GM12878 (cell line): ENCODE results near the gene HINFP. TPM values are rescaled to one million over a fixed set of nuclear protein-coding genes. Genes with fewer than 3 reads are reported as not detected.

Experiments
- ATAC-seq: fragments of 200-7000 bp; cut with Tn5 transposase; 3 replicates; pipeline ENCODE4 v1.9.1; 2020; ENCODE audit warnings: mild to moderate bottlenecking, moderate library complexity
- BruUV-seq: library from RNA; stranded (reverse); fragments of 400-500 nt; replicated peaks from 2 replicates; lab custom pipeline; 2021; lab: Mats Ljungman, UMichigan
- CTCF ChIA-PET: fragments of 300-600 bp; sonication (Branson Sonifier 250); formaldehyde crosslinking; extraction: SDS; loops from one replicate; lab custom pipeline; 2021; ENCODE audit warnings: inconsistent platforms; lab: Yijun Ruan, JAX
- POLR2A ChIA-PET: fragments of 350-600 bp; formaldehyde crosslinking; extraction: SDS; loops from one replicate; lab custom pipeline; 2021; ENCODE audit warnings: inconsistent platforms; lab: Charles Lee
- RAD21 ChIA-PET: fragments of 300-600 bp; sonication (Branson Sonifier 250); formaldehyde crosslinking; loops from one replicate; lab custom pipeline; 2023; ENCODE audit warnings: antibody characterized with exemption; ENCODE audit not compliant: unreplicated experiment; lab: Charles Lee
- SMC1A ChIA-PET: fragments of 300-600 bp; sonication (Branson Sonifier 250); formaldehyde crosslinking; loops from one replicate; lab custom pipeline; 2023; ENCODE audit not compliant: unreplicated experiment, uncharacterized antibody; lab: Charles Lee
- DNase-seq: peaks from one replicate; pipeline ENCODE4 v3.0.0-alpha.2; 2011; ENCODE audit warnings: low read depth, low spot score
- FAIRE-seq: peaks from 3 replicates; lab custom pipeline; 2011; peaks lifted over from hg19 to GRCh38; lab: Jason Lieb, UNC
- H2AFZ ChIP-seq: 2 replicates; pipeline ENCODE4 v1.6.0; 2011; ENCODE audit warnings: low read depth, low read length, control low read depth; ENCODE audit not compliant: control insufficient read depth
- H3K27ac ChIP-seq: 2 replicates; pipeline ENCODE4 v1.5.1; 2011; ENCODE audit warnings: control low read depth; ENCODE audit not compliant: control insufficient read depth, insufficient read depth
- H3K27me3 ChIP-seq, 2 experiments: replicated peaks in 1 of 2; 2 replicates each; pipeline versions ENCODE4 v1.6.0 to v1.6.1; 2011; ENCODE audit warnings: low read length in 1 of 2; ENCODE audit not compliant: control insufficient read depth in 2 of 2, insufficient read depth in 2 of 2
- H3K36me3 ChIP-seq, 2 experiments: 2 replicates each; pipeline ENCODE4 v1.5.1; 2011; ENCODE audit warnings: low read length in 1 of 2; ENCODE audit not compliant: control insufficient read depth in 2 of 2, insufficient read depth in 2 of 2
- H3K4me1 ChIP-seq: 2 replicates; pipeline ENCODE4 v1.6.1; 2011; ENCODE audit warnings: mild to moderate bottlenecking, low read length, moderate library complexity, mixed read lengths; ENCODE audit not compliant: control insufficient read depth, insufficient read depth
- H3K4me2 ChIP-seq: 2 replicates; pipeline ENCODE4 v1.6.0; 2011; ENCODE audit warnings: control low read depth; ENCODE audit not compliant: control insufficient read depth, insufficient read depth
- H3K4me3 ChIP-seq: fragments of 200-600 bp; sonication (generic); 2 replicates; pipeline ENCODE4 v1.5.1; 2016
- H3K79me2 ChIP-seq: 2 replicates; pipeline ENCODE4 v1.6.0; 2011; ENCODE audit warnings: low read length; ENCODE audit not compliant: control insufficient read depth, insufficient read depth
- H3K9ac ChIP-seq: 2 replicates; pipeline ENCODE4 v1.8.0; 2011; ENCODE audit warnings: low read length, control low read depth, mixed read lengths; ENCODE audit not compliant: control insufficient read depth, insufficient read depth
- H3K9me3 ChIP-seq: replicated peaks from 3 replicates; pipeline ENCODE4 v1.5.1; 2011; ENCODE audit warnings: mild to moderate bottlenecking, low read length; ENCODE audit not compliant: control insufficient read depth, insufficient read depth
- H4K20me1 ChIP-seq: 2 replicates; pipeline ENCODE4 v1.6.0; 2011; ENCODE audit not compliant: control insufficient read depth, insufficient read depth
- BCLAF1 ChIP-seq: fragments of 450-650 bp; IDR thresholded peaks from 2 replicates; pipeline ENCODE4 v1.6.1; 2017; ENCODE audit warnings: antibody characterized with exemption, mild to moderate bottlenecking, moderate library complexity
- BHLHE40 ChIP-seq, 2 experiments: fragments of 450-650 bp in 1 of 2; IDR thresholded peaks; 2 replicates each; pipeline ENCODE4 v1.6.1; 2011 to 2017; ENCODE audit warnings: low read depth in 2 of 2, borderline replicate concordance in 1 of 2, improper control_type of control experiment in 1 of 2, low read length in 1 of 2, mild to moderate bottlenecking in 1 of 2
- BRCA1 ChIP-seq: IDR thresholded peaks from 2 replicates; pipeline ENCODE4 v1.6.1; 2011; ENCODE audit warnings: low read depth, low read length, improper control_type of control experiment
- E2F4 ChIP-seq: IDR thresholded peaks from 2 replicates; pipeline ENCODE4 v1.6.1; 2012; ENCODE audit warnings: low read depth, low read length, improper control_type of control experiment
- HDAC6 ChIP-seq: fragments of 200-600 bp; sonication (generic); IDR thresholded peaks from one replicate; pipeline ENCODE4 v1.8.0; 2017; ENCODE audit warnings: antibody characterized with exemption; ENCODE audit not compliant: unreplicated experiment
- NFYA ChIP-seq: IDR thresholded peaks from 2 replicates; pipeline ENCODE4 v1.6.1; 2011; ENCODE audit warnings: low read depth, mild to moderate bottlenecking, low read length, improper control_type of control experiment, borderline replicate concordance
- RCOR1 ChIP-seq: conservative IDR thresholded peaks from 2 replicates; pipeline ENCODE4 v1.6.1; 2012; ENCODE audit warnings: low read depth, low read length, improper control_type of control experiment
- RELB ChIP-seq: fragments of 450-650 bp; IDR thresholded peaks from 2 replicates; pipeline ENCODE4 v1.6.1; 2017; ENCODE audit warnings: low read depth, mild to moderate bottlenecking, moderate library complexity
- REST ChIP-seq: IDR thresholded peaks from 2 replicates; pipeline ENCODE4 v1.6.1; 2012; ENCODE audit warnings: mild to moderate bottlenecking, low read depth, low read length
- SREBF1 ChIP-seq: IDR thresholded peaks from 2 replicates; pipeline ENCODE4 v1.6.1; 2012; ENCODE audit warnings: mild to moderate bottlenecking, low read length
- SUZ12 ChIP-seq: fragments of 200-600 bp; sonication (generic); IDR thresholded peaks from one replicate; pipeline ENCODE4 v1.6.1; 2018; ENCODE audit warnings: antibody characterized with exemption, mild to moderate bottlenecking; ENCODE audit not compliant: unreplicated experiment
- ZNF274 ChIP-seq: IDR thresholded peaks from one replicate; pipeline ENCODE4 v1.8.0; 2011; ENCODE audit not compliant: insufficient read length, insufficient read depth
- WGBS: methylation state at CpG from one replicate; pipeline ENCODE4 v1.1.6; 2016; ENCODE audit warnings: low lambda C conversion rate; ENCODE audit not compliant: insufficient replicate concordance, insufficient coverage; ENCODE audit errors: missing lambda C conversion rate; 5-methylcytosine and 5-hydroxymethylcytosine counted together
- in situ Hi-C: fragments of 300-500 bp; cut with MboI; formaldehyde crosslinking; loops from 9 replicates; pipeline ENCODE4 v1.14.3; 2018; ENCODE audit warnings: mixed read lengths
- intact Hi-C: fragments of 100-400 bp; cut with micrococcal nuclease; formaldehyde crosslinking; loops from one replicate; pipeline ENCODE4 v1.14.2; 2022; ENCODE audit not compliant: unreplicated experiment
- polyA plus RNA-seq, 11 experiments: library from polyadenylated mRNA; depleted of rRNA in 4 of 11; unstranded in 6 of 11; stranded (reverse) in 5 of 11; fragments of >200 nt; fragmentation: Nextera tagmentation in 4 of 11; fragmentation: Illumina TruSeq in 1 of 11; extraction: Ambion mirVana in 4 of 11; extraction: Trizol in 1 of 11; gene quantifications; 1 replicate in 1 of 11; 2 replicates in 10 of 11; pipeline versions ENCODE4 v1.2.1 to v1.2.3, GENCODE V29; 2011 to 2016; ENCODE audit warnings: inconsistent platforms in 2 of 11, missing spikeins in 2 of 11, low read depth in 1 of 11
- total RNA-seq, 4 experiments: library from RNA; depleted of rRNA in 3 of 4; stranded (reverse); fragments of >200 nt in 3 of 4; fragmentation: Illumina TruSeq in 1 of 4; extraction: Trizol in 1 of 4; gene quantifications; 2 replicates each; pipeline versions ENCODE4 v1.2.1 to v1.2.3, GENCODE V29; 2013 to 2021

HINFP gene
- total and polyA plus RNA-seq, 10 of the 15 experiments (the other 5 are each of a cell fraction or from before 2014, with no cell fraction given): 13.1 to 26.3 (median 18.6) TPM

GRCh38 chr11:119168471-119169281 is 47.3 kb downstream of the HINFP start, which contains the start of gene NLRX1:
Gene NLRX1, plus strand, starts transcription at chr11:119168725. Its CDS starts 2,679 bp downstream, at chr11:119171404.
- no TSS peak for BruUV-seq
- no peaks in the 10 kb centered on the region for H3K36me3 ChIP-seq
- H3K4me1 ChIP-seq: peaks cover 4% of the 10 kb centered on the region; the same call in 1 of the 2 replicates
- no peaks in the 10 kb centered on the region for H3K9me3 ChIP-seq
- no peaks in the 10 kb centered on the region for H3K27me3 ChIP-seq
- POLR2A ChIA-PET: interaction anchor here (0.6 to 2.3 kb wide), 7 partner anchors 48 to 170 kb away, joined by 3 to 12 read pairs (median 3); partner anchors contain the start of genes C2CD2L, HINFP and TRAPPC4
- SMC1A ChIA-PET: interaction anchor here (0.7 to 2.9 kb wide), 4 partner anchors 26 to 66 kb away, joined by 3 to 12 read pairs (median 4); partner anchors contain the start of gene DPAGT1
- CTCF ChIA-PET: interaction anchor here (0.6 to 3.8 kb wide), 31 partner anchors 9 to 420 kb away, joined by 3 to 28 read pairs (median 3); partner anchors contain the start of genes C2CD2L, CBL, DPAGT1 and USP2
- no peaks in the 10 kb centered on the region for H4K20me1 ChIP-seq
- RAD21 ChIA-PET: interaction anchor here (0.8 to 1.2 kb wide), 13 partner anchors 26 to 187 kb away, joined by 3 to 7 read pairs (median 3); partner anchors contain the start of genes C2CD2L and CBL
- intact Hi-C loops: loop anchor here (5.0 kb wide), 1 partner anchor 154 kb away; no protein-coding TSS in a partner anchor
- FAIRE-seq (peak; percentile 91), ATAC-seq (peak; percentile 98), DNase-seq (peak; percentile 40)
- peak within 1 kb of the TSS; percentile 99 for H3K4me2 ChIP-seq
- in situ Hi-C loops: no loop called here
- peak within 1 kb of the TSS; percentile 96 for H2AFZ ChIP-seq
- 1% methylated on average over 59 of the region's 63 CpGs for WGBS
- peaks cover 2% of the 10 kb centered on the region; the same call in 1 of the 2 replicates for H3K79me2 ChIP-seq
- peak within 1 kb of the TSS; percentile 92 for H3K4me3 ChIP-seq
- H3K9ac ChIP-seq: peak within 1 kb of the TSS; percentile 85
- H3K27ac ChIP-seq: peak within 1 kb of the TSS; percentile 82
- TF ChIP-seq ZNF274 (no peak), E2F4 (no peak), REST (no peak), RELB (no peak), BCLAF1 (no peak), SREBF1 (no peak), RCOR1 (peak; percentile 96), HDAC6 (no peak), SUZ12 (no peak), NFYA (no peak), BRCA1 (no peak), BHLHE40 (IDR thresholded peaks at IDR 0.05; ENCODE audit: borderline replicate concordance in 1 of 2, low read depth in 2 of 2, low read length in 1 of 2) (peak; percentile 35 to 57; a peak in 3 of 4 replicates)
